GM23338 (cell line): ENCODE data around the gene SDE2.

Experiments used
- CREB1 ChIP-seq: fragments of 250-450 bp; sonication (Bioruptor Pico); IDR thresholded peaks from 2 replicates; pipeline ENCODE4 v1.5.0; 2020; ENCODE audit warnings: low read depth, mild to moderate bottlenecking, moderate library complexity
- CTCF ChIP-seq, 2 experiments: fragments of 200-600 bp in 1 of 2; sonication (generic) in 1 of 2; conservative IDR thresholded peaks; 2 replicates each; pipeline versions ENCODE4 v1.5.1 to v1.6.1; 2016 to 2017; ENCODE audit warnings: antibody characterized with exemption in 2 of 2, low read depth in 2 of 2, mild to moderate bottlenecking in 2 of 2, moderate library complexity in 1 of 2
- EZH2 ChIP-seq: fragments of 200-600 bp; sonication (generic); IDR thresholded peaks from one replicate; pipeline ENCODE4 v1.8.0; 2017; ENCODE audit warnings: antibody characterized with exemption, mild to moderate bottlenecking, low read depth; ENCODE audit not compliant: unreplicated experiment
- EZH2phosphoT487 ChIP-seq: fragments of 200-600 bp; sonication (generic); IDR thresholded peaks from one replicate; pipeline ENCODE4 v1.8.1; 2018; ENCODE audit warnings: antibody characterized with exemption; ENCODE audit not compliant: unreplicated experiment
- JUNB ChIP-seq: IDR thresholded peaks from one replicate; pipeline ENCODE4 v1.6.1; 2016; ENCODE audit warnings: antibody characterized with exemption; ENCODE audit not compliant: unreplicated experiment
- POLR2AphosphoS5 ChIP-seq: IDR thresholded peaks from 2 replicates; pipeline ENCODE4 v1.6.1; 2016; ENCODE audit warnings: antibody characterized with exemption, low read depth
- STAT1 ChIP-seq: IDR thresholded peaks from one replicate; pipeline ENCODE4 v1.6.1; 2016; ENCODE audit warnings: antibody characterized with exemption; ENCODE audit not compliant: unreplicated experiment
- ZNF114 ChIP-seq: fragments of 250-450 bp; sonication (Bioruptor Pico); IDR thresholded peaks from 2 replicates; pipeline ENCODE4 v1.5.0; 2020; ENCODE audit warnings: mild to moderate bottlenecking, moderate library complexity
- TF ChIP-seq, protein P1 (sequence below): IDR thresholded peaks from one replicate; pipeline ENCODE4 v1.6.1; 2018; ENCODE audit warnings: antibody characterized with exemption; ENCODE audit not compliant: unreplicated experiment

- TF ChIP-seq CTCF (conservative IDR thresholded peaks at IDR 0.05; ENCODE audit: low read depth in 2 of 2) = peak; percentile 92 to 97
- no peak for TF ChIP-seq EZH2
- TF ChIP-seq, protein P1, sequence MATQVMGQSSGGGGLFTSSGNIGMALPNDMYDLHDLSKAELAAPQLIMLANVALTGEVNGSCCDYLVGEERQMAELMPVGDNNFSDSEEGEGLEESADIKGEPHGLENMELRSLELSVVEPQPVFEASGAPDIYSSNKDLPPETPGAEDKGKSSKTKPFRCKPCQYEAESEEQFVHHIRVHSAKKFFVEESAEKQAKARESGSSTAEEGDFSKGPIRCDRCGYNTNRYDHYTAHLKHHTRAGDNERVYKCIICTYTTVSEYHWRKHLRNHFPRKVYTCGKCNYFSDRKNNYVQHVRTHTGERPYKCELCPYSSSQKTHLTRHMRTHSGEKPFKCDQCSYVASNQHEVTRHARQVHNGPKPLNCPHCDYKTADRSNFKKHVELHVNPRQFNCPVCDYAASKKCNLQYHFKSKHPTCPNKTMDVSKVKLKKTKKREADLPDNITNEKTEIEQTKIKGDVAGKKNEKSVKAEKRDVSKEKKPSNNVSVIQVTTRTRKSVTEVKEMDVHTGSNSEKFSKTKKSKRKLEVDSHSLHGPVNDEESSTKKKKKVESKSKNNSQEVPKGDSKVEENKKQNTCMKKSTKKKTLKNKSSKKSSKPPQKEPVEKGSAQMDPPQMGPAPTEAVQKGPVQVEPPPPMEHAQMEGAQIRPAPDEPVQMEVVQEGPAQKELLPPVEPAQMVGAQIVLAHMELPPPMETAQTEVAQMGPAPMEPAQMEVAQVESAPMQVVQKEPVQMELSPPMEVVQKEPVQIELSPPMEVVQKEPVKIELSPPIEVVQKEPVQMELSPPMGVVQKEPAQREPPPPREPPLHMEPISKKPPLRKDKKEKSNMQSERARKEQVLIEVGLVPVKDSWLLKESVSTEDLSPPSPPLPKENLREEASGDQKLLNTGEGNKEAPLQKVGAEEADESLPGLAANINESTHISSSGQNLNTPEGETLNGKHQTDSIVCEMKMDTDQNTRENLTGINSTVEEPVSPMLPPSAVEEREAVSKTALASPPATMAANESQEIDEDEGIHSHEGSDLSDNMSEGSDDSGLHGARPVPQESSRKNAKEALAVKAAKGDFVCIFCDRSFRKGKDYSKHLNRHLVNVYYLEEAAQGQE = no peak
- no peak for TF ChIP-seq STAT1
- TF ChIP-seq POLR2AphosphoS5 = no peak
- TF ChIP-seq CREB1 (CRISPR knock-in tag) = peak; percentile 48; the same call in 1 of the 2 replicates
- no peak for TF ChIP-seq JUNB
- TF ChIP-seq EZH2phosphoT487 = no peak
- peak; percentile 95 for TF ChIP-seq ZNF114
Observed at GRCh38 chr1:225962440-225962975, 36.6 kb downstream of the SDE2 start.
